K562 (cell line): ENCODE results near the gene ANO2. TPM values are rescaled to one million over a fixed set of nuclear protein-coding genes. Genes with fewer than 3 reads are reported as not detected.
A peak's percentile ranks its signal among the peaks of the same experiment; 100 is the strongest.

Source experiments
- ATAC-seq: fragments of 200-7000 bp; cut with Tn5 transposase; 3 replicates; pipeline ENCODE4 v1.9.1; 2020; ENCODE audit warnings: moderate library complexity
- BruUV-seq: library from RNA; stranded (reverse); fragments of 400-500 nt; replicated peaks from 2 replicates; lab custom pipeline; 2021; lab: Mats Ljungman, UMichigan
- CTCF ChIA-PET: fragments of 300-600 bp; formaldehyde crosslinking; extraction: SDS; loops from one replicate; lab custom pipeline; 2021; ENCODE audit warnings: low intra/inter-chr PET ratio; lab: Yijun Ruan, JAX
- POLR2A ChIA-PET: fragments of 300-600, 350-650 bp; sonication (Branson Sonifier 250); formaldehyde crosslinking; extraction: SDS; loops from one replicate; lab custom pipeline; 2021; ENCODE audit warnings: antibody characterized with exemption, inconsistent platforms; lab: Yijun Ruan, JAX
- DNase-seq, 4 experiments: peaks; one replicate each; pipeline versions ENCODE4 v3.0.0 to v3.0.0-alpha.2; 2011 to 2018; ENCODE audit warnings: low spot score in 3 of 4, mixed read lengths in 3 of 4; ENCODE audit errors: extremely low read depth in 1 of 4
- FAIRE-seq: peaks from 2 replicates; lab custom pipeline; 2011; peaks lifted over from hg19 to GRCh38; lab: Jason Lieb, UNC
- H2AFZ ChIP-seq: 2 replicates; pipeline ENCODE4 v1.6.0; 2011; ENCODE audit warnings: low read depth, low read length, control low read depth, inconsistent platforms
- H3K27ac ChIP-seq: fragments of 200-600 bp; 3 replicates; pipeline ENCODE4 v1.8.0; 2011; ENCODE audit warnings: low read depth, mild to moderate bottlenecking, control low read depth, inconsistent platforms, low read length, moderate library complexity, mixed read lengths; ENCODE audit errors: extremely low read depth
- H3K27me3 ChIP-seq, 2 experiments: fragments of 300-600 bp in 1 of 2; 2 replicates in 1 of 2; 3 replicates in 1 of 2; pipeline versions ENCODE4 v1.6.0 to v1.8.0; 2011; ENCODE audit warnings: inconsistent platforms in 2 of 2, low read length in 2 of 2, mild to moderate bottlenecking in 1 of 2, mixed read lengths in 1 of 2, moderate library complexity in 1 of 2; ENCODE audit not compliant: control insufficient read depth in 2 of 2, insufficient read depth in 2 of 2
- H3K36me3 ChIP-seq: fragments of 300-600 bp; 3 replicates; pipeline ENCODE4 v1.8.0; 2011; ENCODE audit warnings: mild to moderate bottlenecking, low read length, inconsistent platforms; ENCODE audit not compliant: control insufficient read depth, insufficient read depth
- H3K4me1 ChIP-seq, 2 experiments: fragments of 200-600 bp in 1 of 2; replicated peaks in 1 of 2; 2 replicates in 1 of 2; 3 replicates in 1 of 2; pipeline versions ENCODE4 v1.5.1 to v1.8.0; 2011; ENCODE audit warnings: inconsistent platforms in 2 of 2, low read length in 2 of 2, mild to moderate bottlenecking in 1 of 2, mixed read lengths in 1 of 2, moderate library complexity in 1 of 2; ENCODE audit not compliant: control insufficient read depth in 2 of 2, insufficient read depth in 2 of 2
- H3K4me2 ChIP-seq: 2 replicates; pipeline ENCODE4 v1.6.1; 2011; ENCODE audit warnings: low read length, control low read depth, inconsistent platforms, mixed read lengths; ENCODE audit not compliant: insufficient read depth
- H3K4me3 ChIP-seq: fragments of 200-600 bp; sonication (generic), shearing (Covaris generic); 2 replicates; pipeline ENCODE4 v1.5.1; 2016; ENCODE audit warnings: control low read depth, inconsistent platforms
- H3K79me2 ChIP-seq: fragments of 200-600 bp; 3 replicates; pipeline ENCODE4 v1.8.0; 2011; ENCODE audit warnings: low read length, inconsistent platforms; ENCODE audit not compliant: control insufficient read depth, insufficient read depth
- H3K9ac ChIP-seq, 2 experiments: 2 replicates each; pipeline versions ENCODE4 v1.6.0 to v1.6.1; 2011; ENCODE audit warnings: low read depth in 2 of 2, low read length in 2 of 2, control low read depth in 1 of 2, inconsistent platforms in 1 of 2, mild to moderate bottlenecking in 1 of 2, mixed read lengths in 1 of 2; ENCODE audit not compliant: insufficient read depth in 1 of 2
- H3K9me1 ChIP-seq: one replicate; pipeline ENCODE4 v1.6.0; 2011; ENCODE audit warnings: inconsistent platforms, mild to moderate bottlenecking, low read length, moderate library complexity; ENCODE audit not compliant: control insufficient read depth, insufficient read depth
- H3K9me3 ChIP-seq: replicated peaks from 2 replicates; pipeline ENCODE4 v1.5.1; 2011; ENCODE audit warnings: low read depth, low read length, inconsistent platforms; ENCODE audit not compliant: control insufficient read depth, insufficient read depth
- H4K20me1 ChIP-seq: replicated peaks from 2 replicates; pipeline ENCODE4 v1.6.1; 2011; ENCODE audit warnings: low read length, inconsistent platforms, mixed read lengths; ENCODE audit not compliant: control insufficient read depth, insufficient read depth
- ATF7 ChIP-seq: fragments of 450-650 bp; IDR thresholded peaks from 2 replicates; pipeline ENCODE4 v1.7.1; 2014; ENCODE audit warnings: mild to moderate bottlenecking, moderate library complexity
- EP300 ChIP-seq: IDR thresholded peaks from 2 replicates; pipeline ENCODE4 v1.6.1; 2012; ENCODE audit warnings: low read length, improper control_type of control experiment
- KDM4B ChIP-seq, 2 experiments: fragments of 450-650 bp in 1 of 2; sonication (generic) in 1 of 2; IDR thresholded peaks; 2 replicates each; pipeline ENCODE4 v1.6.1; 2016 to 2017; ENCODE audit warnings: borderline replicate concordance in 2 of 2, antibody characterized with exemption in 1 of 2, low read depth in 1 of 2, mild to moderate bottlenecking in 1 of 2
- MCM3 ChIP-seq: fragments of 450-650 bp; IDR thresholded peaks from 2 replicates; pipeline ENCODE4 v1.6.1; 2016
- NFATC3 ChIP-seq: fragments of 450-650 bp; IDR thresholded peaks from 2 replicates; pipeline ENCODE4 v1.6.1; 2017; ENCODE audit warnings: mild to moderate bottlenecking
- SMC3 ChIP-seq: conservative IDR thresholded peaks from 2 replicates; pipeline ENCODE4 v1.6.1; 2011; ENCODE audit warnings: low read depth, low read length, improper control_type of control experiment; ENCODE audit not compliant: insufficient read depth
- TCF3 ChIP-seq: sonication (generic); formaldehyde crosslinking; IDR thresholded peaks from 2 replicates; pipeline ENCODE4 v1.4.0; 2020; ENCODE audit warnings: mild to moderate bottlenecking, missing genetic modification reagents
- TRIM24 ChIP-seq, 2 experiments: fragments of 450-650 bp; IDR thresholded peaks; 2 replicates each; pipeline ENCODE4 v1.6.1; 2016
- ZSCAN29 ChIP-seq: fragments of 450-650 bp; IDR thresholded peaks from 2 replicates; pipeline ENCODE4 v1.6.1; 2017
- WGBS: fragments of 100-300 bp; shearing (Covaris generic); methylation state at CpG from one replicate; pipeline ENCODE4 v1.1.6; 2016; ENCODE audit warnings: low coverage, mixed read lengths; ENCODE audit not compliant: insufficient coverage; ENCODE audit errors: missing lambda C conversion rate; 5-methylcytosine and 5-hydroxymethylcytosine counted together
- in situ Hi-C: fragments of 300-500 bp; cut with MboI; formaldehyde crosslinking; loops from 4 replicates; pipeline ENCODE4 v1.15.0; 2018; ENCODE audit warnings: inconsistent platforms, mixed read lengths
- intact Hi-C: fragments of 100-400 bp; cut with micrococcal nuclease; formaldehyde crosslinking; loops from 2 replicates; pipeline ENCODE4 v1.14.2; 2022
- polyA plus RNA-seq, 8 experiments: library from polyadenylated mRNA; depleted of rRNA in 4 of 8; stranded (reverse) in 5 of 8; unstranded in 3 of 8; fragments of >200 nt; fragmentation: Nextera tagmentation in 2 of 8; fragmentation: Illumina TruSeq in 1 of 8; extraction: Ambion mirVana in 2 of 8; extraction: Trizol in 1 of 8; gene quantifications; 2 replicates each; pipeline versions ENCODE4 v1.2.1 to v1.2.3, GENCODE V29; 2011 to 2014; ENCODE audit warnings: inconsistent platforms in 1 of 8, missing spikeins in 1 of 8
- total RNA-seq, 7 experiments: library from RNA; depleted of rRNA in 6 of 7; stranded (reverse); fragments of >200 nt in 6 of 7; fragmentation: Illumina TruSeq in 2 of 7; extraction: Trizol in 2 of 7; gene quantifications; 2 replicates each; pipeline versions ENCODE4 v1.2.1 to v1.2.3, GENCODE V29; 2011 to 2021; ENCODE audit warnings: low replicate concordance in 1 of 7
- TF ChIP-seq, protein P1 (sequence below), 2 experiments: fragments of 450-650 bp in 1 of 2; sonication (generic) in 1 of 2; formaldehyde crosslinking in 1 of 2; IDR thresholded peaks; 2 replicates each; pipeline versions ENCODE4 v1.7.1 to v1.9.0; 2016 to 2022; ENCODE audit warnings: inconsistent platforms in 1 of 2, mild to moderate bottlenecking in 1 of 2, missing genetic modification reagents in 1 of 2
- TF ChIP-seq, protein P2 (sequence below), 2 experiments: fragments of 450-650 bp in 1 of 2; sonication (generic) in 1 of 2; formaldehyde crosslinking in 1 of 2; IDR thresholded peaks in 1 of 2; conservative IDR thresholded peaks in 1 of 2; 2 replicates each; pipeline versions ENCODE4 v1.6.1 to v1.8.1; 2016 to 2023; ENCODE audit warnings: mild to moderate bottlenecking in 2 of 2, moderate library complexity in 2 of 2, inconsistent platforms in 1 of 2, missing genetic modification reagents in 1 of 2

The ANO2 gene
- total and polyA plus RNA-seq, 9 of the 15 experiments (the other 6 are each of a cell fraction or from before 2014, with no cell fraction given) = 0.64 TPM; not detected in 8

DNA sequence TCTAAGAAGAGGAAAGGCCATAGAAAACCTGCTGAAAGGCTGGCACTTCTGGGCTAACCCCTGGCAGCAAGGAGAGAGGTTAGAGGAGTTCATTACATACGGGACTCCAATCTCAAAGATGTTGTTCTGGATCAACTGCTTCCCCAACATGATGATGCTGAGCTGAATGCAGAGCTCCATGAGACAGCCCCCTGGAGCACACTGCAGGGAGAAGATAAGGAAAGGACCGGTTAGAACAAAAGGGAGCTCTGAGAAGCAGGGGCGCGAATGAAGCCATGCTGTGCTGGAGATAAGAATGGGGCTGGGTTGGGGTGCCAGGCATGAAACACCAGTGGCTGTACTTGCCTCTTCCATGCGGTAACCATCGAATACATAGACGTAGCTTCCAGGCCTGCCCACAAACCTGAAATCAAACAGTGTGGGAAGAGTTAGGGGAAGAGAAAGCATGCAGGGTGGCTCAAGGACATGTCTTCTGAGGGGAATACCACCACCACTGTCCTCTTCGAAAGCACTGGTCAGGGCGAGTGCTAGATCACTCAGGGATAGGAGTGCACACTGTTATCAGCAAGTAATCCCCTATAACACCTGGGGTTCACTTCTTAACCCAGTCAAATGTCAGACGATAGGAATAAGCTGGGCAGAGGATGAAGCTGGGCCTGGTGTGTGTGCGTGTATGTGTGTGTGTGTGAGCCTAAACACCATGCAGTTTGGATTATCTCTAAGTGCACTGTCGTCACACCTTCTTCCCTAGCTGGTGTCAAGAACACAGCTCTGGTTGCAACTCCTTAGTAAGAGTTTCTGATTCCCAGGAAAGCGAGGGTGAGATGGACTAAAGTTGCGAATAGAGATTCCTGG lies 332.3 kb downstream of the ANO2 start:
- Histone ChIP-seq H3K4me1 (peaks cover 2 to 7% of the 10 kb centered on the region in 2 experiments; a peak in 2 of 5 replicates), H2AFZ (peak overlapping the region; percentile 75), H3K9ac (no peak overlapping the region), H4K20me1 (no peaks in the 10 kb centered on the region), H3K9me3 (no peaks in the 10 kb centered on the region), H3K9me1 (no peaks in the 10 kb centered on the region), H3K27ac (peak overlapping the region; percentile 59; the same call in 1 of the 3 replicates), H3K4me2 (peak overlapping the region; percentile 59), H3K36me3 (no peaks in the 10 kb centered on the region), H3K4me3 (no peak overlapping the region), H3K79me2 (no peaks in the 10 kb centered on the region), H3K27me3 (no peaks in the 10 kb centered on the region)
- ChIA-PET POLR2A (interaction anchor here (1.0 kb wide), 1 partner anchor 10 kb away, joined by 4 read pairs; no protein-coding TSS in a partner anchor), CTCF (no interaction called here)
- intact Hi-C loops (no loop called here), in situ Hi-C loops (no loop called here)
- 8% methylated on average over 13 of the region's 14 CpGs for WGBS
- peak; percentile 93 for FAIRE-seq
- ATAC-seq = peak; percentile 93
- BruUV-seq = no TSS peak
- DNase-seq = peak; percentile 64 to 84 (median 76)
- TF ChIP-seq ZSCAN29 (no peak), TCF3 (CRISPR knock-in tag) (peak; percentile 79), ATF7 (no peak), TRIM24 (IDR thresholded peaks at IDR 0.05) (peak; percentile 62 to 65; a peak in 2 of 4 replicates), EP300 (peak; percentile 77), MCM3 (no peak), SMC3 (no peak), KDM4B (IDR thresholded peaks at IDR 0.05; ENCODE audit: borderline replicate concordance in 2 of 2, low read depth in 1 of 2) (no peak), NFATC3 (no peak)
- TF ChIP-seq, protein P1, sequence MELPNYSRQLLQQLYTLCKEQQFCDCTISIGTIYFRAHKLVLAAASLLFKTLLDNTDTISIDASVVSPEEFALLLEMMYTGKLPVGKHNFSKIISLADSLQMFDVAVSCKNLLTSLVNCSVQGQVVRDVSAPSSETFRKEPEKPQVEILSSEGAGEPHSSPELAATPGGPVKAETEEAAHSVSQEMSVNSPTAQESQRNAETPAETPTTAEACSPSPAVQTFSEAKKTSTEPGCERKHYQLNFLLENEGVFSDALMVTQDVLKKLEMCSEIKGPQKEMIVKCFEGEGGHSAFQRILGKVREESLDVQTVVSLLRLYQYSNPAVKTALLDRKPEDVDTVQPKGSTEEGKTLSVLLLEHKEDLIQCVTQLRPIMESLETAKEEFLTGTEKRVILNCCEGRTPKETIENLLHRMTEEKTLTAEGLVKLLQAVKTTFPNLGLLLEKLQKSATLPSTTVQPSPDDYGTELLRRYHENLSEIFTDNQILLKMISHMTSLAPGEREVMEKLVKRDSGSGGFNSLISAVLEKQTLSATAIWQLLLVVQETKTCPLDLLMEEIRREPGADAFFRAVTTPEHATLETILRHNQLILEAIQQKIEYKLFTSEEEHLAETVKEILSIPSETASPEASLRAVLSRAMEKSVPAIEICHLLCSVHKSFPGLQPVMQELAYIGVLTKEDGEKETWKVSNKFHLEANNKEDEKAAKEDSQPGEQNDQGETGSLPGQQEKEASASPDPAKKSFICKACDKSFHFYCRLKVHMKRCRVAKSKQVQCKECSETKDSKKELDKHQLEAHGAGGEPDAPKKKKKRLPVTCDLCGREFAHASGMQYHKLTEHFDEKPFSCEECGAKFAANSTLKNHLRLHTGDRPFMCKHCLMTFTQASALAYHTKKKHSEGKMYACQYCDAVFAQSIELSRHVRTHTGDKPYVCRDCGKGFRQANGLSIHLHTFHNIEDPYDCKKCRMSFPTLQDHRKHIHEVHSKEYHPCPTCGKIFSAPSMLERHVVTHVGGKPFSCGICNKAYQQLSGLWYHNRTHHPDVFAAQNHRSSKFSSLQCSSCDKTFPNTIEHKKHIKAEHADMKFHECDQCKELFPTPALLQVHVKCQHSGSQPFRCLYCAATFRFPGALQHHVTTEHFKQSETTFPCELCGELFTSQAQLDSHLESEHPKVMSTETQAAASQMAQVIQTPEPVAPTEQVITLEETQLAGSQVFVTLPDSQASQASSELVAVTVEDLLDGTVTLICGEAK (IDR thresholded peaks at IDR 0.05) = no peak
- TF ChIP-seq, protein P1 (CRISPR knock-in tag; IDR thresholded peaks at IDR 0.05) = no peak
- TF ChIP-seq, protein P2, sequence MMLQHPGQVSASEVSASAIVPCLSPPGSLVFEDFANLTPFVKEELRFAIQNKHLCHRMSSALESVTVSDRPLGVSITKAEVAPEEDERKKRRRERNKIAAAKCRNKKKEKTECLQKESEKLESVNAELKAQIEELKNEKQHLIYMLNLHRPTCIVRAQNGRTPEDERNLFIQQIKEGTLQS (IDR thresholded peaks at IDR 0.05) = no peak
- TF ChIP-seq, protein P2 (CRISPR knock-in tag; conservative IDR thresholded peaks at IDR 0.05) = no peak
